HPDE6-E6E7 (cell line): Measurements from ENCODE around the gene MRPL37.
"Not testable (repeated sequence)": the region's sequence is repeated elsewhere in the genome, so short reads cannot be mapped to it uniquely, and the experiment has no call there.

Source experiments
- DNase-seq: peaks from one replicate; pipeline ENCODE4 v3.0.0; 2011; ENCODE audit warnings: missing footprints; ENCODE audit errors: extremely low spot score

Gene MRPL37

GRCh38 chr1:54199765-54200518 lies at the start of gene MRPL37, which contains the start of gene CYB5RL:
MRPL37 (plus strand) TSS chr1:54200167; CDS start chr1:54200244, 77 bp downstream.
CYB5RL (minus strand) TSS chr1:54200030; CDS start chr1:54195616, 4,414 bp downstream.
- peak; percentile 99 for DNase-seq

GRCh38 chr1:54151013-54151412 lies 49.0 kb upstream of the MRPL37 start:
- no peak for DNase-seq

GRCh38 chr1:54152696-54153095 lies 47.3 kb upstream of the MRPL37 start, which contains the start of gene CDCP2:
CDCP2 (minus strand) TSS chr1:54153000; CDS start chr1:54152922, 78 bp downstream.
- DNase-seq, result no peak

GRCh38 chr1:54153535-54154439 lies 46.2 kb upstream of the MRPL37 start:
- DNase-seq, result peak; percentile 72

GRCh38 chr1:54156201-54156600 lies 43.8 kb upstream of the MRPL37 start:
- no peak for DNase-seq

DNA sequence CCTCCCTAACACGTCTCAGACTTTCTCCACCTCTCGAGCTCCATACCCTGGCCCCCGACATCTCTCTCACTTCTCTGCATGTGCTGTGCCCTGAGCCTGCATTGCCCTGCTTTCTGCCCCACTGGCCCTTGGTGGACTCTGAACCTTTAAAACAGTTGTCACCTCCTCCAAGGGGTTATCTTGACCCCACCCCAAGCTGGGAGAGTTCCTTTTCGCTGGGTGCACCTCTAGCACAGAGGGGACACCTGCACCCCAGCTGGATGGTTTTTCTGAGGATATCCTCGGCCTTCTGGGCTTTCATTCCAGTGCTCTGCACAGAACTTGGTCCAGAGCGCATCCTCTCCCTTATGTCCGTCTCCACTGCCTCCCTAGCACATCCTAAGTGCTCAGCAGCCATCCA lies 43.0 kb upstream of the MRPL37 start:
- no peak for DNase-seq

GRCh38 chr1:54157401-54157800 lies 42.6 kb upstream of the MRPL37 start:
- no peak for DNase-seq

DNA sequence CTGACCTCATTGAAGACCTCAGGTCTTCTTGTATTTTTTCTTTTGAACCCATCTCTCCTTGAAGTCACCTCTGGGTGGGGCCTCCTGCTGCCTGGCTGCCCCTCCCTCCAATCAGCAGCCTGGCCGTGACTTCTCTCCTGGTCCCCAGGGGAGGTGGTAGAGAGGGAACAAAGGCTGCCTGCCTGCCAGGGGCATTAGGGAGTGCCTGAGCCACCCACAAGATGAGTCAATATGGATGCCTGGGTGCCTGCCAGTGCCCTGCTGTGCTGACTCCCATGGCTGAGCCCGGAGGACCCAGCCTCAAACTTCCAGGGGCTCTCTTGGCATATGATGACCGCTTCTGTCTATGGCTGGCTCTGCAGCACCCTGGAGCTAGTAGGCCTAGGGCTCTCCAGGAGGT lies 41.9 kb upstream of the MRPL37 start:
- peak; percentile 53 for DNase-seq

DNA sequence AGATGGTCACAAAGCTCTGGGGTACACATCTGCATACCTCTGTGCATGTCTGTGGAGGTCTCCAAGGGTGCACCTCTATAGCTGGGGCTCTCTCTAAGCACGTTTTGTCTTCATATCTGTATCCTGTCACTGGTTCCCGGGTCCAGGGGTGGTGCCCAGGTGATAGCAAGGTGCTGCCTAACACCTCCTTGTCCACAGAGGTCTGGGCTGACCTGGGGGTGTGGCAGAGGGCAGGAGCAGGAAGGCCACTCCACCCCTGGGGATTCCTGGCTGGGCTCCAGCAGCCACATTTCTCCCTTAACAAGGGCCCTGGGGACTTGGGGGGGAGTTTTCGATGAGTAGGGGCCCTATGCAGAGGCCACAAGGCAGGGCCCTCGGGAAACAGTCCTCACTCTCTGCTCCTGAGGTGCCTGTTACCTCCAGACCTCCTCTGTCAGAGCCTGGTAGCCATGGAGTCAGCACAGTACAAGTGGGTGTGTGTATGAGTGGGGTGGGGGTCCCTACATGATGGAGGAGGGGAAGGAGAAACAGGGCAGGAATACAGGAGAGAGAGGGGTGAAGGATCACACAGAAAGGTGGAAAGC lies 40.1 kb upstream of the MRPL37 start:
- DNase-seq, result no peak

GRCh38 chr1:54160351-54160750 lies 39.6 kb upstream of the MRPL37 start:
- no peak for DNase-seq

- no peak for DNase-seq
Measured at GRCh38 chr1:54161495-54162168, 38.3 kb upstream of the MRPL37 start.

GRCh38 chr1:54163051-54163450 lies 36.9 kb upstream of the MRPL37 start:
- DNase-seq, result no peak

DNA sequence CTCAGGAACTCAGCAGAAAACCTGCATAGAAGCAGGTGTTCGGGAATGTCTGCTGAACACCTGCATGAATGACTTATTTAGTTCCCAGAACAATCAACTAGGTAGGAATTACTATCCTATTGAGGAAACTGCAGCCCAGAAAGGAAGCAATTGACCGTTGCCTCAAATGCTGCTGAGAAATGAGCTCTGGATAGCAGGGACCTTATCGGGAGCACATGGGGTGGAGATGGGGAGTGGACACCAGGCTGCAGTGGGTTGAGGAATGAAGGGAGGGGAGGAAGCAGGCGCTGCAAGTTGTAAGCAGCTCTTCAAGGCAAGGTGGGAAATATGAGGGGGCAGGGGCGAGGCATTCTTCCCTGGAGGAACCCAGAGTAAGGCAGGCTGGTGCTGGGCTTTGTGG lies 36.4 kb upstream of the MRPL37 start:
- no peak for DNase-seq

DNA sequence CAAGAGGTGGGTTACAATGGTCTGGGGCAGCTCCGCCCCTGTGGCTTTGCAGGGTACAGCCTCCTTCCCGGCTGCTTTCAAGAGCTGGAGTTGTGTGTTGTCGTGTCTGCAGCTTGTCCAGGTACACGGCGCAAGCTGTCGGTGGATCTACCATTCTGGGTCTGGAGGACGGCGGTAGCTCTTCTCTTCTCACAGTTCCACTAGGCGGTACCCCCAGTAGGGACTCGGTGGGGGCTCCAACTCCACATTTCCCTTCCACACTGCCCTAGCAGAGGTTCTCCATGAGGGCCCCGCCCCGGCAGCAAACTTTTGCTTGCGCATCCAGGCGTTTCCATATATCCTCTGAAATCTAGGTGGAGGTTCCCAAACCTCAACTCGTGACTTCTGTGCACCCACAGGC lies 34.8 kb upstream of the MRPL37 start:
- no peak for DNase-seq

DNA sequence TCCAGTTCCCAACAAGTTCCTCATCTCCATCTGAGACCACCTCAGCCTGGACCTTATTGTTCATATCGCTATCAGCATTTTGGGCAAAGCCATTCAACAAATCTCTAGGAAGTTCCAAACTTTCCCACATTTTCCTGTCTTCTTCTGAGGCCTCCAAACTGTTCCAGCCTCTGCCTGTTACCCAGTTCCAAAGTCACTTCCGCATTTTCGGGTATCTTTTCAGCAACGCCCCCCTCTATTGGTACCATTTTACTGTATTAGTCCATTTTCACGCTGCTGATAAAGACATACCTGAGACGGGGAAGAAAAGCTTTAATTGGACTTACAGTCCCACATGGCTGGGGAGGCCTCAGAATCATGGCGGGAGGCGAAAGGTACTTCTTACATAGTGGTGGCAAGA lies 33.6 kb upstream of the MRPL37 start:
- not testable (repeated sequence) for DNase-seq

GRCh38 chr1:54167422-54168139 lies 32.4 kb upstream of the MRPL37 start:
- peak; percentile 97 for DNase-seq

GRCh38 chr1:54168206-54168965 lies 31.6 kb upstream of the MRPL37 start:
- peak; percentile 32 for DNase-seq

GRCh38 chr1:54169068-54169467 lies 30.9 kb upstream of the MRPL37 start:
- DNase-seq, result no peak

- DNase-seq, result no peak
Measured at GRCh38 chr1:54171016-54171415, 29.0 kb upstream of the MRPL37 start.

- no peak for DNase-seq
Measured at GRCh38 chr1:54171606-54172005, 28.4 kb upstream of the MRPL37 start.
